ENCODE results near the gene CLIC4. TPM values are rescaled to one million over a fixed set of nuclear protein-coding genes. Genes with fewer than 3 reads are reported as not detected.

Gene CLIC4
- total and polyA plus RNA-seq, 2 of the 8 experiments (the other 6 are each of a cell fraction or from before 2014, with no cell fraction given), result 77.5 to 293 TPM

GRCh38 chr1:24768873-24769605, 23.8 kb downstream of the CLIC4 start (continued):
- TF ChIP-seq ATF3 (IDR thresholded peaks at IDR 0.05; ENCODE audit: insufficient read depth, low read depth, low read length) (no peak), YY1 (IDR thresholded peaks at IDR 0.05; ENCODE audit: low read depth, low read length) (no peak), MAX (IDR thresholded peaks at IDR 0.05) (no peak)
